ENCODE data around the gene GUSB.

GUSB gene

DNA sequence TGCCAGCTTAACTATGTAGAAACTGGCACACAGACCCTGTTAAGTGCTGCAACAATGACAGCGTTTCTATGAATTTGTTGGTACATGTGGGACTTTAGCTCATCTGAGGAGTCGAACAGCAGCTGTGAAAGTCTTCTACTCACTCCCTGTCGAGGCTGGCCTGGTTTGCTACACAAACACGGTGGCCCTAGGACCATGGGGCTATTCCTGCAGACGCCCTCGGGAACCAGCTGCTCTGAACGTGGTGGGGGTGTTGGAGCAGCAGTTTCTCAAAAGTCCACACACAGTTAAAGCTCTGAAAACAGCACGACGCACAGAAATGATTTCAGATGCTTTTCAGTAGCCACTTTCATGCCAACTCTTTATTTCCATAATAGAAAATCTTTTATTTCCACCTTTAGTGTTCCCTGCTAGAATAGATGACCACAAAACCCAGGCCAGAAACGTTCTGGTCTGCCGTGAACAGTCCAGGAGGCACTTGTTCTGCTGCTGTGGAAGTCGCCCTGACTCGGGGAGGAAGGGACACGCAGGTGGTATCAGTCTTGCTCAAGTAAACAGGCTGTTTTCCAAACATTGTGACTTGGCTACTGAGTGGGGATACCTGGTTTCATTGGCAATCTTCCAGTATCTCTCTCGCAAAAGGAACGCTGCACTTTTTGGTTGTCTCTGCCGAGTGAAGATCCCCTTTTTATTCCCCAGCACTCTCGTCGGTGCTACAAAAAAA, 21.5 kb downstream of the GUSB start:
- H3K27me3 ChIP-seq (replicated peaks; ENCODE audit: insufficient read depth, low read length), result no peaks in the 10 kb centered on the region
- H3K9me2 ChIP-seq (replicated peaks; ENCODE audit: insufficient read depth, low read length), result no peaks in the 10 kb centered on the region
- no peaks in the 10 kb centered on the region for H3K79me2 ChIP-seq (ENCODE audit: low read length)
- H3K36me3 ChIP-seq (replicated peaks; ENCODE audit: insufficient read depth, low read length), result peaks cover 11% of the 10 kb centered on the region; the same call in 1 of the 2 replicates
- H3K9me3 ChIP-seq (replicated peaks; ENCODE audit: insufficient read depth, low read length), result no peaks in the 10 kb centered on the region
- TF ChIP-seq, protein P1, sequence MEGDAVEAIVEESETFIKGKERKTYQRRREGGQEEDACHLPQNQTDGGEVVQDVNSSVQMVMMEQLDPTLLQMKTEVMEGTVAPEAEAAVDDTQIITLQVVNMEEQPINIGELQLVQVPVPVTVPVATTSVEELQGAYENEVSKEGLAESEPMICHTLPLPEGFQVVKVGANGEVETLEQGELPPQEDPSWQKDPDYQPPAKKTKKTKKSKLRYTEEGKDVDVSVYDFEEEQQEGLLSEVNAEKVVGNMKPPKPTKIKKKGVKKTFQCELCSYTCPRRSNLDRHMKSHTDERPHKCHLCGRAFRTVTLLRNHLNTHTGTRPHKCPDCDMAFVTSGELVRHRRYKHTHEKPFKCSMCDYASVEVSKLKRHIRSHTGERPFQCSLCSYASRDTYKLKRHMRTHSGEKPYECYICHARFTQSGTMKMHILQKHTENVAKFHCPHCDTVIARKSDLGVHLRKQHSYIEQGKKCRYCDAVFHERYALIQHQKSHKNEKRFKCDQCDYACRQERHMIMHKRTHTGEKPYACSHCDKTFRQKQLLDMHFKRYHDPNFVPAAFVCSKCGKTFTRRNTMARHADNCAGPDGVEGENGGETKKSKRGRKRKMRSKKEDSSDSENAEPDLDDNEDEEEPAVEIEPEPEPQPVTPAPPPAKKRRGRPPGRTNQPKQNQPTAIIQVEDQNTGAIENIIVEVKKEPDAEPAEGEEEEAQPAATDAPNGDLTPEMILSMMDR (IDR thresholded peaks at IDR 0.05; ENCODE audit: low read length), result no peak
- no peak for TF ChIP-seq EZH2phosphoT487 (IDR thresholded peaks at IDR 0.05; ENCODE audit: low read length)
- no peak for TF ChIP-seq EZH2 (optimal IDR thresholded peaks at IDR 0.05; ENCODE audit: low read depth, low read length)
- DNase-seq, result no peak
- H3K27ac ChIP-seq (ENCODE audit: low read length), result no peak overlapping the region
- no peak overlapping the region for H3K9ac ChIP-seq (ENCODE audit: low read length)
- no peaks in the 10 kb centered on the region for H3K4me1 ChIP-seq (ENCODE audit: low read length)
- no peaks in the 10 kb centered on the region for H4K20me1 ChIP-seq (ENCODE audit: insufficient read depth, low read length)
- 0 out of 2 replicates have a peak, but pooled peaks cover 2% of the 10 kb centered on the region for H3F3A ChIP-seq (ENCODE audit: insufficient read depth, low read length)
- H3K4me3 ChIP-seq (ENCODE audit: low read length), result no peak overlapping the region
- H3K4me2 ChIP-seq (ENCODE audit: low read depth, low read length), result no peak overlapping the region
- H2AFZ ChIP-seq (ENCODE audit: low read length), result no peak overlapping the region

DNA sequence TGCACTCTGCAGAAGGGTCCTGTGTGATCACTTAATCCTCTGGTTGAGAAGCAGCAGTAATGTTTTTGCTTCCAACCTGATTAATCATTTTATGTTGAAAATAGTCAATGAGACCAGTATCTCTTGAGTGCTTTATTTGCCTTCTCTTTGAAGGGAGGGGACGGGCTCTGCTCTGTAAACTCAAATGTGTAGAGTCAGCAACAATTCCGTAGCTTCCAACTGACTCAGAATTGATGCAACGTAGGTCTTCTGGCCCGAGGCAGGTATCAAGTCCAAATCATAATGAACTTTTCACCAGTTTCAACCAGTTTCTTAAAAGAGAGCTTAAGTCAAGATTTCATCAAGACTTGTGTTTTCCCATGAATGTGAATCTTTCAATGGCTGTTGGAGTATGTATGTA, 26.3 kb downstream of the GUSB start:
- H3K9ac ChIP-seq (ENCODE audit: low read length), result no peak overlapping the region
- no peaks in the 10 kb centered on the region for H4K20me1 ChIP-seq (ENCODE audit: insufficient read depth, low read length)
- H3K9me2 ChIP-seq (replicated peaks; ENCODE audit: insufficient read depth, low read length), result no peaks in the 10 kb centered on the region
- peaks cover 4% of the 10 kb centered on the region; the same call in 1 of the 2 replicates for H3K36me3 ChIP-seq (replicated peaks; ENCODE audit: insufficient read depth, low read length)
- no peak for DNase-seq
- no peak overlapping the region for H3K27ac ChIP-seq (ENCODE audit: low read length)
- no peak for TF ChIP-seq EZH2phosphoT487 (IDR thresholded peaks at IDR 0.05; ENCODE audit: low read length)
- TF ChIP-seq, protein P1 (IDR thresholded peaks at IDR 0.05; ENCODE audit: low read length), result no peak
- no peak for TF ChIP-seq EZH2 (optimal IDR thresholded peaks at IDR 0.05; ENCODE audit: low read depth, low read length)
- H3K4me3 ChIP-seq (ENCODE audit: low read length), result no peak overlapping the region
- no peaks in the 10 kb centered on the region for H3K9me3 ChIP-seq (replicated peaks; ENCODE audit: insufficient read depth, low read length)
- H3F3A ChIP-seq (ENCODE audit: insufficient read depth, low read length), result 0 out of 2 replicates have a peak, but pooled peaks cover 2% of the 10 kb centered on the region
- no peak overlapping the region for H3K4me2 ChIP-seq (ENCODE audit: low read depth, low read length)
- H3K79me2 ChIP-seq (ENCODE audit: low read length), result no peaks in the 10 kb centered on the region
- H3K4me1 ChIP-seq (ENCODE audit: low read length), result no peaks in the 10 kb centered on the region
- H3K27me3 ChIP-seq (replicated peaks; ENCODE audit: insufficient read depth, low read length), result no peaks in the 10 kb centered on the region
- H2AFZ ChIP-seq (ENCODE audit: low read length), result no peak overlapping the region

DNA sequence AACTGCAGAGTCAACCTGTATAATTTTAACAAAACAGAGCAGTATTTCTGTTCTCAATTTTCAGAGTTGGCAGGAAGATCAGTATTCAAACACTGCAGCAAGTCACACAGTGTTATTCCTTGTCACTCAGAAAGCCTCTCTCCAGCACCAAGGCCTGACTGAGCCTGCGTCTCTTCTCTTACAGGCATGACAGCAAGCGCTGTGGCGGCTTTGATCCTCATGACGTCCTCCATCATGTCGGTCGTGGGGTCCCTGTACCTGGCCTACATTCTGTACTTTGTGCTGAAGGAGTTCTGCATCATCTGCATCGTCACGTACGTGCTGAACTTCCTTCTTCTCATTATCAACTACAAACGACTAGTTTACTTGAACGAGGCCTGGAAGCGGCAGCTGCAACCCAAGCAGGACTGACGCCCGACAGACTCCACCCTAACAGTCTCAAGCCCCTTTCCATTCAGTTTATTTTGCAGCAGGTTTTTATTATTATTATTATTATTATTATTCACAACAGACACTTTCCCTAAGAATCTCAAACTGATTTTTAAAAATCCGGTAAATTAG, 28.0 kb downstream of the GUSB start:
- H3K27me3 ChIP-seq (replicated peaks; ENCODE audit: insufficient read depth, low read length), result no peaks in the 10 kb centered on the region
- no peaks in the 10 kb centered on the region for H3K9me3 ChIP-seq (replicated peaks; ENCODE audit: insufficient read depth, low read length)
- no peaks in the 10 kb centered on the region for H4K20me1 ChIP-seq (ENCODE audit: insufficient read depth, low read length)
- no peaks in the 10 kb centered on the region for H3K9me2 ChIP-seq (replicated peaks; ENCODE audit: insufficient read depth, low read length)
- H3K79me2 ChIP-seq (ENCODE audit: low read length), result no peaks in the 10 kb centered on the region
- TF ChIP-seq, protein P1 (IDR thresholded peaks at IDR 0.05; ENCODE audit: low read length), result no peak
- TF ChIP-seq EZH2phosphoT487 (IDR thresholded peaks at IDR 0.05; ENCODE audit: low read length), result no peak
- TF ChIP-seq EZH2 (optimal IDR thresholded peaks at IDR 0.05; ENCODE audit: low read depth, low read length), result no peak
- H3K4me2 ChIP-seq (ENCODE audit: low read depth, low read length), result no peak overlapping the region
- H3F3A ChIP-seq (ENCODE audit: insufficient read depth, low read length), result 0 out of 2 replicates have a peak, but pooled peaks cover 2% of the 10 kb centered on the region
- H3K27ac ChIP-seq (ENCODE audit: low read length), result no peak overlapping the region
- no peak overlapping the region for H3K9ac ChIP-seq (ENCODE audit: low read length)
- DNase-seq, result no peak
- H2AFZ ChIP-seq (ENCODE audit: low read length), result no peak overlapping the region
- H3K36me3 ChIP-seq (replicated peaks; ENCODE audit: insufficient read depth, low read length), result no peaks in the 10 kb centered on the region; the same call in 1 of the 2 replicates
- H3K4me3 ChIP-seq (ENCODE audit: low read length), result no peak overlapping the region
- H3K4me1 ChIP-seq (ENCODE audit: low read length), result no peaks in the 10 kb centered on the region
